IPS DF 6.9 (cell line): ENCODE measurements around the gene LYAR.

Source experiments
- DNase-seq: peaks from one replicate; pipeline ENCODE4 v3.0.0-alpha.2; 2013; ENCODE audit warnings: low read depth, low spot score
- H3K27ac ChIP-seq: one replicate; pipeline ENCODE4 v1.5.1; 2013; ENCODE audit warnings: low read length, control low read depth
- H3K27me3 ChIP-seq: 2 replicates; pipeline ENCODE4 v1.6.1; 2013; ENCODE audit warnings: mild to moderate bottlenecking, low read length; ENCODE audit not compliant: control insufficient read depth, insufficient read depth
- H3K36me3 ChIP-seq: 2 replicates; pipeline ENCODE4 v1.6.1; 2013; ENCODE audit warnings: low read length; ENCODE audit not compliant: control insufficient read depth, insufficient read depth
- H3K4me1 ChIP-seq: 2 replicates; pipeline ENCODE4 v1.6.1; 2013; ENCODE audit warnings: low read length; ENCODE audit not compliant: control insufficient read depth, insufficient read depth
- H3K4me3 ChIP-seq: 2 replicates; pipeline ENCODE4 v1.5.1; 2013; ENCODE audit warnings: mild to moderate bottlenecking, low read length
- H3K9me3 ChIP-seq: 2 replicates; pipeline ENCODE4 v1.6.1; 2013; ENCODE audit warnings: low read length, inconsistent platforms; ENCODE audit not compliant: control insufficient read depth, insufficient read depth
- WGBS: extraction: QIAGEN DNeasy Blood & Tissue Kit; methylation state at CpG from one replicate; pipeline ENCODE4 v1.1.7; 2013; ENCODE audit warnings: mixed read lengths, missing lambda C conversion rate; ENCODE audit not compliant: insufficient read length, insufficient coverage; 5-methylcytosine and 5-hydroxymethylcytosine counted together

The LYAR gene

GRCh38 chr4:4327652-4328121, 37.7 kb upstream of the LYAR start:
- peak; percentile 58 for DNase-seq
- Histone ChIP-seq H3K27me3 (no peaks in the 10 kb centered on the region), H3K4me3 (no peak overlapping the region), H3K4me1 (no peaks in the 10 kb centered on the region), H3K27ac (no peak overlapping the region), H3K9me3 (no peaks in the 10 kb centered on the region), H3K36me3 (no peaks in the 10 kb centered on the region)
- WGBS = no CpG with 5 or more reads among the region's 22 CpGs

GRCh38 chr4:4326166-4326565, 36.2 kb upstream of the LYAR start:
- H3K27me3 ChIP-seq = no peaks in the 10 kb centered on the region
- WGBS = no CpG with 5 or more reads among the region's 4 CpGs

GRCh38 chr4:4325321-4325720, 35.4 kb upstream of the LYAR start:
- DNase-seq = no peak

More at GRCh38 chr4:4326166-4326565, 36.2 kb upstream of the LYAR start:
- Histone ChIP-seq H3K4me3 (no peak overlapping the region), H3K9me3 (no peaks in the 10 kb centered on the region), H3K36me3 (no peaks in the 10 kb centered on the region), H3K4me1 (no peaks in the 10 kb centered on the region), H3K27ac (no peak overlapping the region)
- no peak for DNase-seq

GRCh38 chr4:4323705-4324534, 34.0 kb upstream of the LYAR start:
- Histone ChIP-seq H3K9me3 (no peaks in the 10 kb centered on the region), H3K36me3 (no peaks in the 10 kb centered on the region), H3K27me3 (no peaks in the 10 kb centered on the region), H3K27ac (no peak overlapping the region), H3K4me1 (no peaks in the 10 kb centered on the region), H3K4me3 (no peak overlapping the region)
- no peak for DNase-seq
- WGBS = no CpG with 5 or more reads among the region's 10 CpGs

More at GRCh38 chr4:4325321-4325720, 35.4 kb upstream of the LYAR start:
- Histone ChIP-seq H3K27ac (no peak overlapping the region), H3K9me3 (no peaks in the 10 kb centered on the region), H3K4me3 (no peak overlapping the region), H3K36me3 (no peaks in the 10 kb centered on the region), H3K27me3 (no peaks in the 10 kb centered on the region), H3K4me1 (no peaks in the 10 kb centered on the region)
- no CpG with 5 or more reads among the region's 5 CpGs for WGBS

- Histone ChIP-seq H3K9me3 (no peaks in the 10 kb centered on the region), H3K27ac (no peak overlapping the region), H3K4me3 (no peak overlapping the region), H3K36me3 (no peaks in the 10 kb centered on the region), H3K27me3 (no peaks in the 10 kb centered on the region), H3K4me1 (no peaks in the 10 kb centered on the region)
- no peak for DNase-seq
- no CpG with 5 or more reads among the region's 18 CpGs for WGBS
These were observed 32.2 kb upstream of the LYAR start for GRCh38 chr4:4321951-4322688.

- no CpG with 5 or more reads among the region's 26 CpGs for WGBS
These were observed 31.2 kb upstream of the LYAR start for GRCh38 chr4:4320951-4321714.

GRCh38 chr4:4320528-4320927, 30.6 kb upstream of the LYAR start:
- no peak for DNase-seq
- Histone ChIP-seq H3K4me1 (no peaks in the 10 kb centered on the region), H3K4me3 (no peak overlapping the region), H3K27ac (no peak overlapping the region), H3K9me3 (no peaks in the 10 kb centered on the region), H3K36me3 (no peaks in the 10 kb centered on the region), H3K27me3 (no peaks in the 10 kb centered on the region)
- no CpG with 5 or more reads among the region's 15 CpGs for WGBS

More at GRCh38 chr4:4320951-4321714, 31.2 kb upstream of the LYAR start:
- DNase-seq = no peak
- H3K27ac ChIP-seq = no peak overlapping the region
- no peaks in the 10 kb centered on the region for H3K27me3 ChIP-seq
- H3K4me3 ChIP-seq = no peak overlapping the region
- no peaks in the 10 kb centered on the region for H3K4me1 ChIP-seq
- no peaks in the 10 kb centered on the region for H3K9me3 ChIP-seq
- H3K36me3 ChIP-seq = no peaks in the 10 kb centered on the region

- Histone ChIP-seq H3K27ac (no peak overlapping the region), H3K27me3 (no peaks in the 10 kb centered on the region), H3K36me3 (no peaks in the 10 kb centered on the region), H3K4me1 (no peaks in the 10 kb centered on the region), H3K9me3 (no peaks in the 10 kb centered on the region), H3K4me3 (no peak overlapping the region)
- WGBS = no CpG with 5 or more reads among the region's 23 CpGs
- DNase-seq = no peak
These were observed 27.7 kb upstream of the LYAR start for GRCh38 chr4:4317496-4318232.

GRCh38 chr4:4316150-4316495, 26.2 kb upstream of the LYAR start:
- Histone ChIP-seq H3K27me3 (no peaks in the 10 kb centered on the region), H3K9me3 (no peaks in the 10 kb centered on the region), H3K27ac (no peak overlapping the region), H3K36me3 (no peaks in the 10 kb centered on the region), H3K4me3 (no peak overlapping the region), H3K4me1 (no peaks in the 10 kb centered on the region)
- DNase-seq = no peak
- no CpG with 5 or more reads among the region's 13 CpGs for WGBS
